Adrenal gland (tissue), 5 donors: ENCODE data around the gene CPS1.

Source experiments
- POLR2A ChIP-seq, 2 donors: fragments of 450-650 bp; IDR thresholded peaks; one replicate each; pipeline ENCODE4 v1.6.1; 2017; ENCODE audit warnings: antibody characterized with exemption in 2 of 2, mild to moderate bottlenecking in 2 of 2, moderate library complexity in 1 of 2
- TF ChIP-seq, protein P1 (sequence below), 6 experiments: fragments of 450-650 bp in 4 of 6; fragments of 200-600 bp in 2 of 6; sonication (generic) in 1 of 6; IDR thresholded peaks; 1 replicate in 5 of 6; 2 replicates in 1 of 6; pipeline versions ENCODE4 v1.5.1 to v1.8.0; 2016 to 2021; ENCODE audit warnings: antibody characterized with exemption in 6 of 6, mild to moderate bottlenecking in 2 of 6, moderate library complexity in 1 of 6
- donor health status: DM: no; HTN: no; CAD: no.

DNA sequence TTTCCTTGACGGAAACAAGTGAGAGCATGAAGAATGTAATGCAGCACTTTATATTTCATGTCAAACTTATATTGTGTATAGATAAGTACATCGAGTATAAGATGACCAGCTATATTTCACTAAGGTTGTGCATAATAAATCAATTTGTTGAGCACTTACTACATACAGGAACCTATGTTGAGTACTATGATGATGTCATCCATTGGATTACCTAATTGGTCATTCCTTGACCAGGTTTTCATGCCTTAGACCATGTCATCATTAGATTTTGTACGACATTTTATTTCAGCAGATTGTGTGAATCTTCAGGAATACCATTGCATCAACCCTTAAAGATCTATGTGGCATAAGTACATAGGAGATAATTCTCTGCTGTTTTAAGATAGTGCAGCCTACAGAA lies 119.7 kb downstream of the CPS1 start:
- TF ChIP-seq, protein P1, sequence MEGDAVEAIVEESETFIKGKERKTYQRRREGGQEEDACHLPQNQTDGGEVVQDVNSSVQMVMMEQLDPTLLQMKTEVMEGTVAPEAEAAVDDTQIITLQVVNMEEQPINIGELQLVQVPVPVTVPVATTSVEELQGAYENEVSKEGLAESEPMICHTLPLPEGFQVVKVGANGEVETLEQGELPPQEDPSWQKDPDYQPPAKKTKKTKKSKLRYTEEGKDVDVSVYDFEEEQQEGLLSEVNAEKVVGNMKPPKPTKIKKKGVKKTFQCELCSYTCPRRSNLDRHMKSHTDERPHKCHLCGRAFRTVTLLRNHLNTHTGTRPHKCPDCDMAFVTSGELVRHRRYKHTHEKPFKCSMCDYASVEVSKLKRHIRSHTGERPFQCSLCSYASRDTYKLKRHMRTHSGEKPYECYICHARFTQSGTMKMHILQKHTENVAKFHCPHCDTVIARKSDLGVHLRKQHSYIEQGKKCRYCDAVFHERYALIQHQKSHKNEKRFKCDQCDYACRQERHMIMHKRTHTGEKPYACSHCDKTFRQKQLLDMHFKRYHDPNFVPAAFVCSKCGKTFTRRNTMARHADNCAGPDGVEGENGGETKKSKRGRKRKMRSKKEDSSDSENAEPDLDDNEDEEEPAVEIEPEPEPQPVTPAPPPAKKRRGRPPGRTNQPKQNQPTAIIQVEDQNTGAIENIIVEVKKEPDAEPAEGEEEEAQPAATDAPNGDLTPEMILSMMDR (IDR thresholded peaks at IDR 0.05), result no peak
- no peak for TF ChIP-seq POLR2A (IDR thresholded peaks at IDR 0.05)
